Tibial nerve (tissue), 4 donors: Measurements from ENCODE around the gene DHFR. TPM values are rescaled to one million over a fixed set of nuclear protein-coding genes. Genes with fewer than 3 reads are reported as not detected.

Experiments used
- DNase-seq, 2 donors: peaks; one replicate each; pipeline ENCODE4 v3.0.0-alpha.2; 2019; ENCODE audit warnings: low spot score in 2 of 2
- H3K27ac ChIP-seq, 4 donors: fragments of 200-600 bp; sonication (generic) in 3 of 4; one replicate each; pipeline ENCODE4 v1.5.1; 2017 to 2019; ENCODE audit warnings: mild to moderate bottlenecking in 1 of 4
- H3K27me3 ChIP-seq, 2 donors: fragments of 200-600 bp; sonication (generic) in 1 of 2; one replicate each; pipeline versions ENCODE4 v1.5.1 to v1.6.0; 2017 to 2019
- H3K36me3 ChIP-seq, 3 donors: fragments of 200-600 bp; sonication (generic); one replicate each; pipeline ENCODE4 v1.5.1; 2018 to 2019
- H3K4me1 ChIP-seq, 4 donors: fragments of 200-600 bp; sonication (generic) in 3 of 4; one replicate each; pipeline ENCODE4 v1.5.1; 2017 to 2019
- H3K4me3 ChIP-seq, 4 donors: fragments of 200-600 bp; sonication (generic) in 3 of 4; one replicate each; pipeline ENCODE4 v1.5.1; 2017 to 2019; ENCODE audit warnings: mild to moderate bottlenecking in 1 of 4, moderate library complexity in 1 of 4
- H3K9me3 ChIP-seq, 4 donors: fragments of 200-600 bp; sonication (generic) in 3 of 4; one replicate each; pipeline ENCODE4 v1.5.1; 2017 to 2019
- CTCF ChIP-seq, 5 experiments: fragments of 200-600 bp in 3 of 5; fragments of 450-650 bp in 2 of 5; sonication (generic) in 3 of 5; IDR thresholded peaks; one replicate each; pipeline ENCODE4 v1.5.1; 2016 to 2019; ENCODE audit warnings: antibody characterized with exemption in 5 of 5, mild to moderate bottlenecking in 3 of 5, moderate library complexity in 2 of 5
- EP300 ChIP-seq, 2 donors: sonication (generic); formaldehyde crosslinking; IDR thresholded peaks; one replicate each; pipeline ENCODE4 v1.6.1; 2017; ENCODE audit warnings: antibody characterized with exemption in 2 of 2, mild to moderate bottlenecking in 1 of 2
- POLR2A ChIP-seq, 2 donors: fragments of 450-650 bp; IDR thresholded peaks; one replicate each; pipeline ENCODE4 v1.6.1; 2017; ENCODE audit warnings: antibody characterized with exemption in 2 of 2, mild to moderate bottlenecking in 2 of 2, moderate library complexity in 2 of 2
- WGBS, 2 donors: methylation state at CpG; one replicate each; pipeline ENCODE4 v1.1.5; 2018; 5-methylcytosine and 5-hydroxymethylcytosine counted together
- total RNA-seq, 4 donors: library from RNA; depleted of rRNA; stranded (reverse); fragments of >200 nt; gene quantifications; one replicate each; pipeline ENCODE4 v1.1.0, GENCODE V29; 2016

DHFR gene
- total RNA-seq, 4 donors from 2014 or later, result 4.8 to 20.8 (median 12.0) TPM

- no peaks in the 10 kb centered on the region for H3K9me3 ChIP-seq
- no peak for DNase-seq
- peaks cover 0 to 22% (median 15%) of the 10 kb centered on the region in 4 donors for H3K4me1 ChIP-seq
- no peak for TF ChIP-seq POLR2A (IDR thresholded peaks at IDR 0.05)
- TF ChIP-seq EP300 (IDR thresholded peaks at IDR 0.05), result no peak
- no peak for TF ChIP-seq CTCF (IDR thresholded peaks at IDR 0.05)
- no peaks in the 10 kb centered on the region for H3K27me3 ChIP-seq
- H3K4me3 ChIP-seq, result peak overlapping the region; percentile 71 to 95 (median 92)
- peaks cover 0 to 39% (median 0%) of the 10 kb centered on the region in 3 donors for H3K36me3 ChIP-seq
- 21 to 26% methylated on average over 7 of the region's 7 CpGs for WGBS, 2 donors
- H3K27ac ChIP-seq, result peak overlapping the region; percentile 91 to 95 (median 91)
Observed at GRCh38 chr5:80655231-80655774, 520 bp upstream of the DHFR start.

- DNase-seq, result no peak
- WGBS, 2 donors, result 0 to 1% methylated on average over 8 to 20 of the region's 24 CpGs
- Histone ChIP-seq H3K4me3 (peak overlapping the region; percentile 71 to 95 (median 92)), H3K27ac (peak overlapping the region in 1 of 4 donors; percentile 13), H3K9me3 (no peaks in the 10 kb centered on the region), H3K27me3 (no peaks in the 10 kb centered on the region), H3K36me3 (peaks cover 0 to 31% (median 0%) of the 10 kb centered on the region in 3 donors), H3K4me1 (peaks cover 0 to 22% (median 15%) of the 10 kb centered on the region in 4 donors)
- TF ChIP-seq CTCF (IDR thresholded peaks at IDR 0.05) (no peak), POLR2A (IDR thresholded peaks at IDR 0.05) (no peak), EP300 (IDR thresholded peaks at IDR 0.05) (no peak)
Observed at GRCh38 chr5:80654054-80654390, 761 bp downstream of the DHFR start.

GRCh38 chr5:80653502-80653901, 1.3 kb downstream of the DHFR start:
- Histone ChIP-seq H3K36me3 (peaks cover 0 to 31% (median 0%) of the 10 kb centered on the region in 3 donors), H3K27ac (no peak overlapping the region), H3K4me1 (peaks cover 0 to 22% (median 15%) of the 10 kb centered on the region in 4 donors), H3K27me3 (no peaks in the 10 kb centered on the region), H3K4me3 (peak overlapping the region in 2 of 4 donors; percentile 71 to 89), H3K9me3 (no peaks in the 10 kb centered on the region)
- TF ChIP-seq CTCF (IDR thresholded peaks at IDR 0.05) (no peak), EP300 (IDR thresholded peaks at IDR 0.05) (no peak), POLR2A (IDR thresholded peaks at IDR 0.05) (no peak)
- 41 to 43% methylated on average over 7 to 8 of the region's 8 CpGs for WGBS, 2 donors
- no peak for DNase-seq

GRCh38 chr5:80646926-80647325, 7.9 kb downstream of the DHFR start:
- Histone ChIP-seq H3K36me3 (peaks cover 0 to 75% (median 0%) of the 10 kb centered on the region in 3 donors), H3K27ac (no peak overlapping the region), H3K9me3 (no peaks in the 10 kb centered on the region), H3K4me1 (no peaks in the 10 kb centered on the region), H3K27me3 (no peaks in the 10 kb centered on the region), H3K4me3 (no peak overlapping the region)
- no peak for DNase-seq
- 69 to 75% methylated on average over 3 of the region's 3 CpGs for WGBS, 2 donors
- TF ChIP-seq CTCF (IDR thresholded peaks at IDR 0.05) (no peak), EP300 (IDR thresholded peaks at IDR 0.05) (no peak), POLR2A (IDR thresholded peaks at IDR 0.05) (no peak)

- 88 to 98% methylated on average over 4 of the region's 4 CpGs for WGBS, 2 donors
- H3K27me3 ChIP-seq, result no peaks in the 10 kb centered on the region
- no peaks in the 10 kb centered on the region for H3K9me3 ChIP-seq
- H3K27ac ChIP-seq, result no peak overlapping the region
- TF ChIP-seq CTCF (IDR thresholded peaks at IDR 0.05), result no peak
- TF ChIP-seq POLR2A (IDR thresholded peaks at IDR 0.05), result no peak
- TF ChIP-seq EP300 (IDR thresholded peaks at IDR 0.05), result no peak
- no peak overlapping the region for H3K4me3 ChIP-seq
- H3K4me1 ChIP-seq, result no peaks in the 10 kb centered on the region
- peaks cover 0 to 96% (median 0%) of the 10 kb centered on the region in 3 donors for H3K36me3 ChIP-seq
- DNase-seq, result no peak
Observed at GRCh38 chr5:80644900-80645299, 9.9 kb downstream of the DHFR start.
